Stimulated activated CD8-positive, alpha-beta memory T cell treated with anti-CD3 and anti-CD28 coated beads, Interleukin-7, amount 100 ng/mL, for 4 hours (primary cell): ENCODE results near the gene KLK7.

ENCODE experiments used
- DNase-seq, 2 donors: peaks; one replicate each; pipeline ENCODE4 v3.0.0-alpha.2; 2020; ENCODE audit warnings: low read depth in 2 of 2

Gene KLK7

GRCh38 chr19:50932018-50932689, 51.6 kb downstream of the KLK7 start:
- no peak for DNase-seq

GRCh38 chr19:50931023-50931422, 52.7 kb downstream of the KLK7 start:
- DNase-seq = no peak

DNA sequence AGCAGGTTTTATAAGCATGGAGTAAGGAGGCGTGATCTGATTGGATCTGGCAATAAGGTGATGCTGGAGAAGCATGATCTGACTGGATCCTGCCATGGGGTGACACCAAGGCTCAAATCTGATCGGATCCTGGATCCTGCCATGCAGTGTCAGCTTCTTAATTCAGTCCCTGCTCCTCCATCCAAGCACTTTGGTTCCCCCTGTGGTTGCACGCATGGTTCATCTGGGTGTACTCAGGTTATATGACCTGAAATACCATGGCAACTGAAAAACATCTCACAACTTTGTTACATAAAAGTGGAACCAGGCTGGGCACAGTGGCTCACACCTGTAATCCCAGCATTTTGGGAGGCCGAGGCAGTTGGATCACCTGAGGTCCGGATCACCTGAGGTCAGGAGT, 54.9 kb downstream of the KLK7 start:
- DNase-seq = no peak
